Parathyroid adenoma (tissue), 2 donors: ENCODE data around the gene KYAT1.
"Not testable (repeated sequence)": the region's sequence is repeated elsewhere in the genome, so short reads cannot be mapped to it uniquely, and the experiment has no call there.

Experiments used
- H2AFZ ChIP-seq: fragments of 300-600 bp; sonication (generic); one replicate; pipeline ENCODE4 v1.7.0; 2017; ENCODE audit warnings: antibody characterized with exemption, mild to moderate bottlenecking
- H3K27ac ChIP-seq: fragments of 300-600 bp; sonication (generic); one replicate; pipeline ENCODE4 v1.7.0; 2017
- H3K27me3 ChIP-seq: fragments of 300-600 bp; sonication (generic); one replicate; pipeline ENCODE4 v1.7.0; 2017; ENCODE audit warnings: low read length; ENCODE audit not compliant: control insufficient read depth, insufficient read depth
- H3K36me3 ChIP-seq: fragments of 300-600 bp; sonication (generic); one replicate; pipeline ENCODE4 v1.7.0; 2017; ENCODE audit warnings: low read length; ENCODE audit not compliant: control insufficient read depth, insufficient read depth
- H3K4me1 ChIP-seq: fragments of 300-600 bp; sonication (generic); one replicate; pipeline ENCODE4 v1.7.0; 2017; ENCODE audit warnings: control low read depth
- H3K4me2 ChIP-seq: fragments of 300-600 bp; sonication (generic); one replicate; pipeline ENCODE4 v1.7.0; 2017; ENCODE audit warnings: low read length
- H3K4me3 ChIP-seq: fragments of 300-600 bp; sonication (generic); one replicate; pipeline ENCODE4 v1.7.0; 2017; ENCODE audit warnings: low read depth, low read length
- H3K79me2 ChIP-seq: fragments of 300-600 bp; sonication (generic); one replicate; pipeline ENCODE4 v1.7.0; 2017; ENCODE audit warnings: control low read depth
- H3K9ac ChIP-seq: fragments of 300-600 bp; sonication (generic); one replicate; pipeline ENCODE4 v1.7.0; 2017; ENCODE audit warnings: mild to moderate bottlenecking
- H3K9me3 ChIP-seq: fragments of 300-600 bp; sonication (generic); one replicate; pipeline ENCODE4 v1.7.0; 2017; ENCODE audit warnings: low read length; ENCODE audit not compliant: control insufficient read depth
- TF ChIP-seq, protein P1 (sequence below): fragments of 300-600 bp; sonication (generic); IDR thresholded peaks from one replicate; pipeline ENCODE4 v1.7.0; 2017; ENCODE audit warnings: antibody characterized with exemption, mild to moderate bottlenecking
- donor health status: primary hyperparathyroidism.

Gene KYAT1

DNA sequence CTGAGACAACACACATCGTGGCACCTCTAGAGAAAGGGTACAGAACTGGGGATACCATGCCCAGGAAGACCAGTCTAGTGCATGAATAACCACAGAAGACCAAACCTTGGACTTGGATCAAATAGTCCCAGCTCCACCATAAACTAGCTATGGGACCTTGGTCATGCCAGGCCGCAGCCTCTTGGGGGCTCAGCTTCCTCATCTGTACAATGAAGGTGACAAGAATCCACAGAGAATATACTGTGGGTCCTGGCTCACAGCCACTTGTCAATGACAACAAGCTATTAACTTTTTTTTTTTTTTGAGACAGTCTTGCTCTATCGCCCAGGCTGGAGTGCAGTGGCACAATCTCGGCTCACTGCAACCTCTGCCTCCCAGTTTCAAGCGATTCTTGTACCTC lies 3.9 kb downstream of the KYAT1 start:
- H3K4me2 ChIP-seq, result no peak overlapping the region
- no peaks in the 10 kb centered on the region for H3K9me3 ChIP-seq
- no peaks in the 10 kb centered on the region for H3K4me1 ChIP-seq
- H2AFZ ChIP-seq, result no peak overlapping the region
- no peak overlapping the region for H3K4me3 ChIP-seq
- H3K27me3 ChIP-seq, result no peaks in the 10 kb centered on the region
- H3K79me2 ChIP-seq, result peaks cover 4% of the 10 kb centered on the region
- TF ChIP-seq, protein P1, sequence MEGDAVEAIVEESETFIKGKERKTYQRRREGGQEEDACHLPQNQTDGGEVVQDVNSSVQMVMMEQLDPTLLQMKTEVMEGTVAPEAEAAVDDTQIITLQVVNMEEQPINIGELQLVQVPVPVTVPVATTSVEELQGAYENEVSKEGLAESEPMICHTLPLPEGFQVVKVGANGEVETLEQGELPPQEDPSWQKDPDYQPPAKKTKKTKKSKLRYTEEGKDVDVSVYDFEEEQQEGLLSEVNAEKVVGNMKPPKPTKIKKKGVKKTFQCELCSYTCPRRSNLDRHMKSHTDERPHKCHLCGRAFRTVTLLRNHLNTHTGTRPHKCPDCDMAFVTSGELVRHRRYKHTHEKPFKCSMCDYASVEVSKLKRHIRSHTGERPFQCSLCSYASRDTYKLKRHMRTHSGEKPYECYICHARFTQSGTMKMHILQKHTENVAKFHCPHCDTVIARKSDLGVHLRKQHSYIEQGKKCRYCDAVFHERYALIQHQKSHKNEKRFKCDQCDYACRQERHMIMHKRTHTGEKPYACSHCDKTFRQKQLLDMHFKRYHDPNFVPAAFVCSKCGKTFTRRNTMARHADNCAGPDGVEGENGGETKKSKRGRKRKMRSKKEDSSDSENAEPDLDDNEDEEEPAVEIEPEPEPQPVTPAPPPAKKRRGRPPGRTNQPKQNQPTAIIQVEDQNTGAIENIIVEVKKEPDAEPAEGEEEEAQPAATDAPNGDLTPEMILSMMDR, result no peak
- H3K9ac ChIP-seq, result no peak overlapping the region
- no peaks in the 10 kb centered on the region for H3K36me3 ChIP-seq
- no peak overlapping the region for H3K27ac ChIP-seq

DNA sequence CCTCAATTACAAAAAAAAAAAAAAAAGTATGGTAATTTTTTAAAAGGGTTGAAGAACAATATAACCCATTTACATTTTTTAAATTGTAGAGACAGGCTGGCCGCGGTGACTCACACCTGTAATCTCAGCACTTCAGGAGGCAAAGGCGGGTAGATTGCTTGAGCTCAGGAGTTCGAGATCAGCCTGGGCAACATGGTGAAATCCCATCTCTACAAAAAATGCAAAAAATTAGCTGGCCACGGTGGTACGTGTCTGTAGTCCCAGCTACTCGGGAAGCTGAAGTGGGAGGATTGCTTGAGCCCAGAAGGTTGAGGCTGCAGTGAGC lies 10.8 kb downstream of the KYAT1 start:
- H3K79me2 ChIP-seq, H3K27ac ChIP-seq, H2AFZ ChIP-seq, H3K36me3 ChIP-seq, H3K4me2 ChIP-seq, H3K4me1 ChIP-seq, H3K27me3 ChIP-seq, H3K9me3 ChIP-seq, H3K9ac ChIP-seq, H3K4me3 ChIP-seq: not testable (repeated sequence)

DNA sequence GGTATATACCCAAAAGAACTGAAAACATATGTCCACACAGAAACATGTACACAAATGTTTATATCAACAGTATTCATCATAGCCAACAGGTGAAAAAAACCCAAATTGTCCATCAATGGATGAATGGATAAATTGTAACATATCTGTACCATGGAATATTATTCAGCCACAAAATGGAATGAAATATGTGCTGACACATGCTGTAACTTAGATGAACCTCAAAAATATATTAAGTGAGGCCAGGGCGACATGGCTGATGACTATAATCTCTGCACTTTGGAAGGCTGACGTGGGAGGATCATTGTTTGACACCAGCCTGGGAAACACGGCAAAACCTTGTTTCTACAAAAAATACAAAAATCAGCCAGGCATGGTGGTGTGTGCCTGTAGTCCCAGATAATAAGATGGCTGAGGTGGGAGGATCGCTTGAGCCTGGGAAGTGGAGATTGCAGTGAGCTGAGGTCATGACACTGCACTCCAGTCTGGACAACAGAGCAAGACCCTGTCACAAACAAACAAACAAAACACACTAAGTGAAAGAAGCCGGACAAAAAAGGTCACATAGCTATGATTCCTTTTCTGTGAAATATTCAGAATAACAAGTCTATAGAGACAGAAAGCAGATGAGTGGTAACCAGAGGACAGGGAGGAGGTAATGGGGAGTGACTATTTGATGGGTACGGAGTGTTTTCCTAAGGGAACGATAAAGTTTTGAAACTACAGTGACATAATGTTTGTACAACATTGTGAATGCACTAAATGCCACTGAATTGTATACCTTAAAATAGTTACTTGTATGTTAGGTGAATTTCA lies 11.4 kb downstream of the KYAT1 start:
- TF ChIP-seq, protein P1, result no peak
- no peak overlapping the region for H3K27ac ChIP-seq

DNA sequence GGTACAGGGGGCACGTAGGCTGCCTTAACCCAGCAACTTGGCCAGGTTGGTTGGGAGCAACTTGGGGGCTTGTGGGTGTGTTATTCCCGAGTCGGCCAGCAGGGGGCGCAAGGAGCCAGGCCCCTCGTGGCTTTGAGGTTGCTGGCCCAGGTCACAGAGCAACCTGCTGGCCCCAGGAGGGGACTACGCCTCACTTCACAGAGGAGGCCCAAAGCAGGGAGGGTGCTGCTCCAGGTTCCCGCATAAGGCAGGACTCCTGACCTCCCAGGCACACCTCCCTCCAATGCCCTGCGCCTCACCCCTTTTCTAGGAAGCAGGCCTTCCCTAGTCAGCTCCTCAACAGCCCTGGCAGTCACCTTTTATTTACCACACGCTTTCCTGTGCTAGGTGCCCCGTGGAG lies 18.1 kb downstream of the KYAT1 start:
- Histone ChIP-seq H3K79me2 (no peaks in the 10 kb centered on the region), H3K27ac (no peak overlapping the region), H3K4me3 (no peak overlapping the region), H3K4me2 (no peak overlapping the region), H3K9me3 (no peaks in the 10 kb centered on the region), H3K4me1 (no peaks in the 10 kb centered on the region), H3K9ac (no peak overlapping the region), H3K36me3 (no peaks in the 10 kb centered on the region), H2AFZ (no peak overlapping the region), H3K27me3 (no peaks in the 10 kb centered on the region)
- TF ChIP-seq, protein P1, result peak; percentile 66

More for the DNA sequence above, 11.4 kb downstream of the KYAT1 start:
- H2AFZ ChIP-seq, result no peak overlapping the region
- no peaks in the 10 kb centered on the region for H3K4me1 ChIP-seq
- H3K79me2 ChIP-seq, result no peaks in the 10 kb centered on the region
- no peaks in the 10 kb centered on the region for H3K9me3 ChIP-seq
- H3K27me3 ChIP-seq, result no peaks in the 10 kb centered on the region
- H3K4me2 ChIP-seq, result no peak overlapping the region
- no peak overlapping the region for H3K4me3 ChIP-seq
- H3K9ac ChIP-seq, result no peak overlapping the region
- H3K36me3 ChIP-seq, result no peaks in the 10 kb centered on the region

DNA sequence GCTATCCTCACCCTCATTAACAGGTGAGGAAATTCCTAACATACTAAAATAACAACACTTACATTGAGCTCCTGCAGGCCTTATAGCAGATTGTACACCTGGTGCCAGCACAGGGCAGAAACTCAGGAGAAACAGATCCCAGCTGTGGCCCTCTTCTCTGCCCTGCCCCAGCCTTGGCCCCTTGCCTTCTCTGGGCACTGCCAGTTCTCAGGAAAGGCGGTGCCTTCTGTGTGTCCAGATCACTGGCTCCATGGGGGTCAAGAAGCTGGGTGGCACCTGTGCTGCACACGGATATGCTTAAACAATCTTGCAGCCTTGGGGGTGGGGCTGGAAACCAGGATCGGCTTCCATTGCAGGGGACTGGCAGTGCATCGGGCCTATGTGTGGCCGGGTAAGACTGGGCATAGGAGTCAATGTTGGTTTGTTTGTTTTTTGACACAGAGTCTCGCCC lies 19.3 kb downstream of the KYAT1 start:
- Histone ChIP-seq H3K4me3 (no peak overlapping the region), H3K36me3 (no peaks in the 10 kb centered on the region), H3K27me3 (no peaks in the 10 kb centered on the region), H3K27ac (peak overlapping the region; percentile 29), H3K9me3 (no peaks in the 10 kb centered on the region), H3K79me2 (no peaks in the 10 kb centered on the region), H3K4me1 (no peaks in the 10 kb centered on the region), H3K9ac (no peak overlapping the region), H3K4me2 (no peak overlapping the region), H2AFZ (no peak overlapping the region)
- TF ChIP-seq, protein P1, result no peak
